Tibial artery (tissue), 4 donors: Measurements from ENCODE around the gene SLC25A30.
"Not testable (repeated sequence)": the region's sequence is repeated elsewhere in the genome, so short reads cannot be mapped to it uniquely, and the experiment has no call there.

ENCODE experiments used
- DNase-seq, 2 donors: peaks; one replicate each; pipeline ENCODE4 v3.0.0-alpha.2; 2019
- H3K27ac ChIP-seq, 2 donors: fragments of 200-600 bp; sonication (generic) in 1 of 2; 1 replicate in 1 of 2; 2 replicates in 1 of 2; pipeline ENCODE4 v1.5.1; 2018 to 2019; ENCODE audit warnings: mild to moderate bottlenecking in 1 of 2
- H3K27me3 ChIP-seq, 2 donors: fragments of 200-600 bp; sonication (generic) in 1 of 2; one replicate each; pipeline versions ENCODE4 v1.5.1 to v1.6.0; 2016 to 2019
- H3K36me3 ChIP-seq, 3 donors: fragments of 200-600 bp; sonication (generic) in 2 of 3; one replicate each; pipeline ENCODE4 v1.5.1; 2016 to 2019; ENCODE audit warnings: mild to moderate bottlenecking in 2 of 3
- H3K4me1 ChIP-seq, 4 donors: fragments of 200-600 bp; sonication (generic) in 2 of 4; 1 replicate in 3 of 4; 2 replicates in 1 of 4; pipeline ENCODE4 v1.5.1; 2016 to 2019
- H3K4me3 ChIP-seq, 2 donors: fragments of 200-600 bp; sonication (generic) in 1 of 2; 1 replicate in 1 of 2; 2 replicates in 1 of 2; pipeline ENCODE4 v1.5.1; 2018 to 2019; ENCODE audit warnings: mild to moderate bottlenecking in 2 of 2
- H3K9me3 ChIP-seq, 3 donors: fragments of 200-600 bp; sonication (generic) in 1 of 3; one replicate each; pipeline ENCODE4 v1.5.1; 2016 to 2019
- CTCF ChIP-seq, 2 experiments: fragments of 200-600 bp in 1 of 2; fragments of 450-650 bp in 1 of 2; IDR thresholded peaks; one replicate each; pipeline ENCODE4 v1.5.1; 2017 to 2019; ENCODE audit warnings: antibody characterized with exemption in 2 of 2, mild to moderate bottlenecking in 1 of 2, moderate library complexity in 1 of 2
- intact Hi-C: fragments of 100-400 bp; cut with DNase I; formaldehyde crosslinking; loops from one replicate; pipeline ENCODE4 v1.15.0; 2023; ENCODE audit warnings: low total_unique reads

Gene SLC25A30

GRCh38 chr13:45422731-45423292 lies 4.6 kb upstream of the SLC25A30 start:
- intact Hi-C loops: no loop called here
- no peaks in the 10 kb centered on the region for H3K4me1 ChIP-seq
- DNase-seq: no peak
- no peaks in the 10 kb centered on the region for H3K36me3 ChIP-seq
- no peak for TF ChIP-seq CTCF (IDR thresholded peaks at IDR 0.05)
- no peak overlapping the region for H3K4me3 ChIP-seq
- H3K27ac ChIP-seq: no peak overlapping the region
- no peaks in the 10 kb centered on the region for H3K27me3 ChIP-seq
- no peaks in the 10 kb centered on the region for H3K9me3 ChIP-seq

- DNase-seq: no peak
- intact Hi-C loops: no loop called here
- no peak for TF ChIP-seq CTCF (IDR thresholded peaks at IDR 0.05)
- Histone ChIP-seq H3K4me3 (no peak overlapping the region), H3K27me3 (no peaks in the 10 kb centered on the region), H3K36me3 (no peaks in the 10 kb centered on the region), H3K9me3 (no peaks in the 10 kb centered on the region), H3K27ac (no peak overlapping the region), H3K4me1 (peaks cover 0 to 20% (median 16%) of the 10 kb centered on the region in 4 donors)
Observed at GRCh38 chr13:45419945-45420344, 1.8 kb upstream of the SLC25A30 start.

GRCh38 chr13:45419389-45419788 lies 1.2 kb upstream of the SLC25A30 start:
- H3K4me3 ChIP-seq, H3K9me3 ChIP-seq, DNase-seq, intact Hi-C loops, H3K27ac ChIP-seq, H3K27me3 ChIP-seq, H3K36me3 ChIP-seq: not testable (repeated sequence)
- peaks cover 0 to 23% (median 19%) of the 10 kb centered on the region in 4 donors for H3K4me1 ChIP-seq

- no peaks in the 10 kb centered on the region for H3K9me3 ChIP-seq
- peak overlapping the region; percentile 80 to 82 for H3K27ac ChIP-seq
- peaks cover 0 to 39% (median 24%) of the 10 kb centered on the region in 4 donors for H3K4me1 ChIP-seq
- intact Hi-C loops: no loop called here
- H3K4me3 ChIP-seq: peak overlapping the region; percentile 62 to 86
- H3K36me3 ChIP-seq: no peaks in the 10 kb centered on the region
- no peak for DNase-seq
- no peak for TF ChIP-seq CTCF (IDR thresholded peaks at IDR 0.05)
- no peaks in the 10 kb centered on the region for H3K27me3 ChIP-seq
Observed at GRCh38 chr13:45416516-45417128, 1.6 kb downstream of the SLC25A30 start.

GRCh38 chr13:45415112-45415511 lies 3.1 kb downstream of the SLC25A30 start:
- Histone ChIP-seq H3K36me3 (peaks cover 0 to 10% (median 8%) of the 10 kb centered on the region in 3 donors), H3K4me1 (peaks cover 0 to 39% (median 24%) of the 10 kb centered on the region in 4 donors), H3K4me3 (peak overlapping the region; percentile 42 to 50), H3K27ac (peak overlapping the region; percentile 71 to 75), H3K9me3 (no peaks in the 10 kb centered on the region), H3K27me3 (no peaks in the 10 kb centered on the region)
- intact Hi-C loops: no loop called here
- no peak for DNase-seq
- TF ChIP-seq CTCF (IDR thresholded peaks at IDR 0.05): no peak

- H3K36me3 ChIP-seq: peaks cover 0 to 21% (median 16%) of the 10 kb centered on the region in 3 donors
- no peak for DNase-seq
- no peaks in the 10 kb centered on the region for H3K27me3 ChIP-seq
- peak overlapping the region; percentile 42 to 50 for H3K4me3 ChIP-seq
- no peaks in the 10 kb centered on the region for H3K9me3 ChIP-seq
- no peak for TF ChIP-seq CTCF (IDR thresholded peaks at IDR 0.05)
- peaks cover 0 to 39% (median 24%) of the 10 kb centered on the region in 4 donors for H3K4me1 ChIP-seq
- intact Hi-C loops: no loop called here
- H3K27ac ChIP-seq: peak overlapping the region; percentile 71 to 75
Observed at GRCh38 chr13:45413826-45414307, 4.3 kb downstream of the SLC25A30 start.
